HepG2 (cell line): ENCODE measurements around the gene TCF3. TPM values are rescaled to one million over a fixed set of nuclear protein-coding genes. Genes with fewer than 3 reads are reported as not detected.
A peak's percentile ranks its signal among the peaks of the same experiment; 100 is the strongest.

Experiments used
- ERF ChIP-seq: IDR thresholded peaks from 2 replicates; pipeline ENCODE4 v1.6.1; 2018; ENCODE audit warnings: missing biosample characterization, missing genetic modification reagents
- FOXK2 ChIP-seq: fragments of 450-650 bp; IDR thresholded peaks from 2 replicates; pipeline ENCODE4 v1.6.1; 2016
- FOXP1 ChIP-seq, 2 experiments: fragments of 450-650 bp in 1 of 2; IDR thresholded peaks; 2 replicates each; pipeline ENCODE4 v1.6.1; 2017 to 2018; ENCODE audit warnings: antibody characterized with exemption in 1 of 2
- MAZ ChIP-seq, 2 experiments: sonication (generic) in 1 of 2; formaldehyde crosslinking in 1 of 2; IDR thresholded peaks; 2 replicates each; pipeline versions ENCODE4 v1.5.0 to v1.6.1; 2012 to 2020; ENCODE audit warnings: low read depth in 2 of 2, mild to moderate bottlenecking in 2 of 2, borderline replicate concordance in 1 of 2, improper control_type of control experiment in 1 of 2, low read length in 1 of 2, missing genetic modification reagents in 1 of 2, moderate library complexity in 1 of 2
- MLLT10 ChIP-seq: sonication (generic); formaldehyde crosslinking; IDR thresholded peaks from 2 replicates; pipeline ENCODE4 v1.4.0; 2020; ENCODE audit warnings: missing genetic modification reagents
- RFXANK ChIP-seq: IDR thresholded peaks from 2 replicates; pipeline ENCODE4 v1.6.1; 2016
- SETDB1 ChIP-seq: sonication (generic); formaldehyde crosslinking; IDR thresholded peaks from 2 replicates; pipeline ENCODE4 v1.5.1; 2020; ENCODE audit warnings: missing genetic modification reagents, mild to moderate bottlenecking, borderline replicate concordance
- SRSF4 ChIP-seq: fragments of 200-400 bp; formaldehyde crosslinking; IDR thresholded peaks from one replicate; pipeline ENCODE4 v1.6.1; 2018; ENCODE audit warnings: mild to moderate bottlenecking, low read depth, low read length, moderate library complexity; ENCODE audit not compliant: poor library complexity, severe bottlenecking
- TCF12 ChIP-seq, 2 experiments: fragments of 450-650 bp in 1 of 2; sonication (generic) in 1 of 2; formaldehyde crosslinking in 1 of 2; IDR thresholded peaks; 2 replicates each; pipeline versions ENCODE4 v1.6.1 to v1.8.0; 2017 to 2022; ENCODE audit warnings: antibody characterized with exemption in 1 of 2, mild to moderate bottlenecking in 1 of 2, missing genetic modification reagents in 1 of 2, moderate library complexity in 1 of 2
- TCF7 ChIP-seq: sonication (generic); IDR thresholded peaks from 2 replicates; pipeline ENCODE4 v1.6.1; 2016; ENCODE audit warnings: antibody characterized with exemption, low read depth
- ZFP62 ChIP-seq: sonication (generic); formaldehyde crosslinking; IDR thresholded peaks from 2 replicates; pipeline ENCODE4 v1.4.0; 2020; ENCODE audit warnings: missing genetic modification reagents
- ZNF232 ChIP-seq: sonication (generic); formaldehyde crosslinking; IDR thresholded peaks from 2 replicates; pipeline ENCODE4 v1.4.0; 2020; ENCODE audit warnings: missing genetic modification reagents, borderline replicate concordance
- ZNF253 ChIP-seq: sonication (generic); formaldehyde crosslinking; IDR thresholded peaks from 2 replicates; pipeline ENCODE4 v1.8.0; 2022; ENCODE audit warnings: mild to moderate bottlenecking, missing genetic modification reagents, borderline replicate concordance
- ZNF564 ChIP-seq: sonication (generic); formaldehyde crosslinking; IDR thresholded peaks from 2 replicates; pipeline ENCODE4 v1.8.1; 2023; ENCODE audit warnings: mild to moderate bottlenecking, missing genetic modification reagents
- polyA plus RNA-seq, 8 experiments: library from polyadenylated mRNA; depleted of rRNA in 3 of 8; stranded (reverse) in 7 of 8; unstranded in 1 of 8; fragments of >200 nt; fragmentation: Illumina TruSeq in 4 of 8; extraction: Trizol in 4 of 8; gene quantifications; 2 replicates each; pipeline versions ENCODE4 v1.2.1 to v1.2.3, GENCODE V29; 2011 to 2016; ENCODE audit warnings: low read depth in 4 of 8, missing spikeins in 1 of 8, mixed read lengths in 1 of 8; ENCODE audit not compliant: insufficient read depth in 1 of 8
- total RNA-seq, 5 experiments: library from RNA; depleted of rRNA; stranded (reverse); fragments of >200 nt; fragmentation: Illumina TruSeq; extraction: Trizol; gene quantifications; 2 replicates each; pipeline ENCODE4 v1.2.3, GENCODE V29; 2016; ENCODE audit warnings: low read depth in 1 of 5
- TF ChIP-seq, protein P1 (sequence below): sonication (generic); formaldehyde crosslinking; IDR thresholded peaks from 2 replicates; pipeline ENCODE4 v1.8.0; 2022; ENCODE audit warnings: missing genetic modification reagents, mild to moderate bottlenecking, inconsistent platforms, borderline replicate concordance
- TF ChIP-seq, protein P2 (sequence below): sonication (generic); formaldehyde crosslinking; IDR thresholded peaks from 2 replicates; pipeline ENCODE4 v1.4.0; 2020; ENCODE audit warnings: missing genetic modification reagents, borderline replicate concordance

Gene TCF3
- total and polyA plus RNA-seq, 2 of the 13 experiments (the other 11 are each of a cell fraction or from before 2014, with no cell fraction given) = 51.4 to 53.2 TPM

DNA sequence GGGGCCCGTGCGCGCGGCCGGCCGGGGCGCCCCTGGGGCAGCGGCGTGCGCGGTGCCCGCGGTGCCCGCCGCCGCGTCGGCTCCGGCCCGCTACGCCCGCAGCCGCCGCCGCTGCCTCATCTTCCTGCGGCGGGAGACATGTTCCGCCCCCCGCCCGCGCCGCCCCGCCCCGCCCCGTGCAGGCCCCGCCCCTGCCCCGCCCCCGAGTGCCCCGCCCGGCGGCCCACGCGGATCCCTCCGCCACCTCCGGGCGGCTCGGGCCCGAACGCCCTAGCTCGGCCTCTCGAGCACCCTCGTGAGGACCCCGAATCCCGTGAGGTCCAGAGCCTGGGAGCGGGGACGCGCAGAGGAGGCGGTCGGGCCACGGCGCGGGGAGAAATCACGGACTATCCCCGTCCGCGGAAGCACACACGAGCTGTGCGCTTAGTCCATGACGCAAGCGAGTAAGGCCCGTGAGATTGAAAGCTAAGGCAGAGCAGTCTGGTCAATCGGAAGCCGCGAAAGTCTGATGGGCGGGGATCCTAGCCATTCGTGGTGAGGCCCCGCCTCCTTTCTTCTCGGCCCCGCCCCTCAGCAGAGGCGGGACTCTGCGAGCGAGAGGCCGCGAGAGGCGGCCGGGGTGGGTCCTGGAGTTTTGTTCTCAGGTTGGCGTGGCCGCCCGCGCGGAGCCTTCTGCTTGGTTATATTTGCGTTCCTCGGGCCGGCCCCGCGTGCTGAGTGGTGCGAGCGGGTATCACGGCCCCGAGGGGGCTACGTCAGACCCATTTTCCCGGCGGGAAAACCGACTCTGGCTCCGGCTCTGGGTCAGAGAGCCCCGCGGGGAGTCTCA is at the start of gene TCF3 (continued):
- TF ChIP-seq SETDB1 (CRISPR knock-in tag) (no peak), FOXK2 (no peak), ZNF232 (peak; percentile 46; the same call in 1 of the 2 replicates), RFXANK (0 out of 2 replicates have a peak, but pooled peaks have one; percentile 65), FOXP1 (IDR thresholded peaks at IDR 0.05) (no peak), FOXP1 (CRISPR knock-in tag; IDR thresholded peaks at IDR 0.05) (no peak; the same call in 1 of the 2 replicates), ZFP62 (CRISPR knock-in tag) (no peak), ZNF253 (0 out of 2 replicates have a peak, but pooled peaks have one; percentile 55), ERF (peak; percentile 79; the same call in 1 of the 2 replicates), TCF7 (no peak), MLLT10 (no peak), MAZ (IDR thresholded peaks at IDR 0.05; ENCODE audit: borderline replicate concordance, low read depth, low read length) (peak; percentile 97), MAZ (CRISPR knock-in tag; IDR thresholded peaks at IDR 0.05; ENCODE audit: low read depth) (peak; percentile 83), SRSF4 (no peak), TCF12 (IDR thresholded peaks at IDR 0.05) (no peak), TCF12 (CRISPR knock-in tag; IDR thresholded peaks at IDR 0.05) (0 out of 2 replicates have a peak, but pooled peaks have one; percentile 41), ZNF564 (no peak)
- TF ChIP-seq, protein P1, sequence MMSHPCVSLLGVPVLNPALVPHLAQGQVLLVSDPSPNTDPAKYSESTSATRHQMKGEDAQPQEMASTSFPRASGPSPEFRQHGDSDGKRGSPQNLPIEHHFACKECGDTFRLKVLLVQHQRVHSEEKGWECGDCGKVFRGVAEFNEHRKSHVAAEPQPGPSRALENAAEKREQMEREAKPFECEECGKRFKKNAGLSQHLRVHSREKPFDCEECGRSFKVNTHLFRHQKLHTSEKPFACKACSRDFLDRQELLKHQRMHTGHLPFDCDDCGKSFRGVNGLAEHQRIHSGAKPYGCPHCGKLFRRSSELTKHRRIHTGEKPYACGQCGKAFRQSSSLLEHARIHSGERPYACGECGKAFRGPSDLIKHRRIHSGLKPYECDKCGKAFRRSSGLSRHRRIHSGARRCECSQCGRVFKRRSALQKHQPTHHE (CRISPR knock-in tag) = no peak
- TF ChIP-seq, protein P2, sequence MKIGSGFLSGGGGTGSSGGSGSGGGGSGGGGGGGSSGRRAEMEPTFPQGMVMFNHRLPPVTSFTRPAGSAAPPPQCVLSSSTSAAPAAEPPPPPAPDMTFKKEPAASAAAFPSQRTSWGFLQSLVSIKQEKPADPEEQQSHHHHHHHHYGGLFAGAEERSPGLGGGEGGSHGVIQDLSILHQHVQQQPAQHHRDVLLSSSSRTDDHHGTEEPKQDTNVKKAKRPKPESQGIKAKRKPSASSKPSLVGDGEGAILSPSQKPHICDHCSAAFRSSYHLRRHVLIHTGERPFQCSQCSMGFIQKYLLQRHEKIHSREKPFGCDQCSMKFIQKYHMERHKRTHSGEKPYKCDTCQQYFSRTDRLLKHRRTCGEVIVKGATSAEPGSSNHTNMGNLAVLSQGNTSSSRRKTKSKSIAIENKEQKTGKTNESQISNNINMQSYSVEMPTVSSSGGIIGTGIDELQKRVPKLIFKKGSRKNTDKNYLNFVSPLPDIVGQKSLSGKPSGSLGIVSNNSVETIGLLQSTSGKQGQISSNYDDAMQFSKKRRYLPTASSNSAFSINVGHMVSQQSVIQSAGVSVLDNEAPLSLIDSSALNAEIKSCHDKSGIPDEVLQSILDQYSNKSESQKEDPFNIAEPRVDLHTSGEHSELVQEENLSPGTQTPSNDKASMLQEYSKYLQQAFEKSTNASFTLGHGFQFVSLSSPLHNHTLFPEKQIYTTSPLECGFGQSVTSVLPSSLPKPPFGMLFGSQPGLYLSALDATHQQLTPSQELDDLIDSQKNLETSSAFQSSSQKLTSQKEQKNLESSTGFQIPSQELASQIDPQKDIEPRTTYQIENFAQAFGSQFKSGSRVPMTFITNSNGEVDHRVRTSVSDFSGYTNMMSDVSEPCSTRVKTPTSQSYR (CRISPR knock-in tag) = no peak; the same call in 1 of the 2 replicates
